Neural progenitor cell (in vitro differentiated cells): Measurements from ENCODE around the gene LHX2. TPM values are rescaled to one million over a fixed set of nuclear protein-coding genes. Genes with fewer than 3 reads are reported as not detected.

Experiments used
- DNase-seq: peaks from one replicate; pipeline ENCODE4 v3.0.0-alpha.2; 2016; ENCODE audit warnings: low spot score
- H2AFZ ChIP-seq: fragments of 200-600 bp; sonication (generic); replicated peaks from 2 replicates; pipeline ENCODE4 v1.6.1; 2016; ENCODE audit warnings: antibody characterized with exemption
- H3F3A ChIP-seq: fragments of 200-600 bp; sonication (generic); 2 replicates; pipeline ENCODE4 v1.6.1; 2016; ENCODE audit warnings: antibody characterized with exemption, low read depth
- H3K27ac ChIP-seq: fragments of 200-600 bp; sonication (generic); 2 replicates; pipeline ENCODE4 v1.5.1; 2016; ENCODE audit warnings: mild to moderate bottlenecking
- H3K27me3 ChIP-seq: fragments of 200-600 bp; sonication (generic); 2 replicates; pipeline ENCODE4 v1.6.1; 2016; ENCODE audit warnings: mild to moderate bottlenecking, moderate library complexity
- H3K36me3 ChIP-seq: fragments of 200-600 bp; sonication (generic); 2 replicates; pipeline ENCODE4 v1.5.1; 2016
- H3K4me1 ChIP-seq: fragments of 200-600 bp; sonication (generic); 2 replicates; pipeline ENCODE4 v1.6.1; 2016; ENCODE audit warnings: mixed run types
- H3K4me2 ChIP-seq: fragments of 200-600 bp; sonication (generic); 2 replicates; pipeline ENCODE4 v1.6.1; 2016
- H3K4me3 ChIP-seq: fragments of 200-600 bp; sonication (generic); 2 replicates; pipeline ENCODE4 v1.5.1; 2016
- H3K79me2 ChIP-seq: fragments of 200-600 bp; sonication (generic); 2 replicates; pipeline ENCODE4 v1.6.1; 2016; ENCODE audit warnings: low read depth
- H3K9ac ChIP-seq: fragments of 200-600 bp; sonication (generic); 2 replicates; pipeline ENCODE4 v1.6.1; 2016
- H3K9me3 ChIP-seq: fragments of 200-600 bp; sonication (generic); 2 replicates; pipeline ENCODE4 v1.5.1; 2016; ENCODE audit warnings: low read depth
- H4K20me1 ChIP-seq: fragments of 200-600 bp; sonication (generic); 2 replicates; pipeline ENCODE4 v1.6.1; 2016; ENCODE audit warnings: low read depth
- H3K27ac Mint-ChIP-seq: 3 replicates; pipeline ENCODE4 v1.8.0; 2021; ENCODE audit warnings: mixed read lengths
- H3K27me3 Mint-ChIP-seq: 2 replicates; pipeline ENCODE4 v1.8.0; 2022; ENCODE audit warnings: low read depth, mild to moderate bottlenecking, inconsistent platforms, moderate library complexity, mixed read lengths; ENCODE audit not compliant: insufficient read depth
- H3K36me3 Mint-ChIP-seq: 3 replicates; pipeline ENCODE4 v1.8.0; 2021; ENCODE audit warnings: mixed read lengths
- H3K4me1 Mint-ChIP-seq: 3 replicates; pipeline ENCODE4 v1.8.0; 2021; ENCODE audit warnings: mixed read lengths
- H3K4me3 Mint-ChIP-seq: 3 replicates; pipeline ENCODE4 v1.8.0; 2021; ENCODE audit warnings: mild to moderate bottlenecking, moderate library complexity, mixed read lengths
- H3K9me3 Mint-ChIP-seq: 3 replicates; pipeline ENCODE4 v1.8.0; 2020; ENCODE audit warnings: mixed read lengths
- CTCF ChIP-seq: fragments of 200-600 bp; sonication (generic); IDR thresholded peaks from 2 replicates; pipeline ENCODE4 v1.5.1; 2017; ENCODE audit warnings: antibody characterized with exemption, mild to moderate bottlenecking
- EZH2 ChIP-seq: fragments of 200-600 bp; sonication (generic); IDR thresholded peaks from 2 replicates; pipeline ENCODE4 v1.6.1; 2017; ENCODE audit warnings: antibody characterized with exemption, mild to moderate bottlenecking, moderate library complexity
- EZH2phosphoT487 ChIP-seq: fragments of 200-600 bp; sonication (generic); IDR thresholded peaks from 2 replicates; pipeline ENCODE4 v1.6.1; 2017; ENCODE audit warnings: antibody characterized with exemption
- total RNA-seq: library from RNA; depleted of rRNA; stranded (reverse); fragments of >200 nt; gene quantifications from 2 replicates; pipeline ENCODE4 v1.2.3, GENCODE V29; 2015; ENCODE audit warnings: low replicate concordance

The LHX2 gene
- total RNA-seq, 1 donor from 2014 or later, result 36.3 TPM

- H3K4me3 Mint-ChIP-seq, result peak overlapping the region; percentile 85
- no peaks in the 10 kb centered on the region for H3K9me3 ChIP-seq
- H3K4me3 ChIP-seq, result peak overlapping the region; percentile 80
- peaks cover 91% of the 10 kb centered on the region for H3K27me3 ChIP-seq
- no peak overlapping the region for H3K9ac ChIP-seq
- peak; percentile 16 for DNase-seq
- H3K9me3 Mint-ChIP-seq, result peaks cover 6% of the 10 kb centered on the region
- H2AFZ ChIP-seq, result no peak overlapping the region
- peaks cover 26% of the 10 kb centered on the region for H4K20me1 ChIP-seq
- peaks cover 59% of the 10 kb centered on the region for H3K4me1 ChIP-seq
- H3K27me3 Mint-ChIP-seq, result peaks cover 87% of the 10 kb centered on the region
- H3F3A ChIP-seq, result peaks cover 61% of the 10 kb centered on the region
- no peak for TF ChIP-seq CTCF
- TF ChIP-seq EZH2phosphoT487, result peak; percentile 15
- peak; percentile 2 for TF ChIP-seq EZH2
- H3K4me2 ChIP-seq, result peak overlapping the region; percentile 99
- H3K36me3 Mint-ChIP-seq, result no peaks in the 10 kb centered on the region
- H3K79me2 ChIP-seq, result peaks cover 21% of the 10 kb centered on the region
- no peak overlapping the region for H3K27ac Mint-ChIP-seq
- H3K4me1 Mint-ChIP-seq, result peaks cover 38% of the 10 kb centered on the region
- H3K27ac ChIP-seq, result no peak overlapping the region
- H3K36me3 ChIP-seq, result no peaks in the 10 kb centered on the region
These were observed 13.2 kb upstream of the LHX2 start for GRCh38 chr9:123998278-123998925.

GRCh38 chr9:123998970-123999621, 12.5 kb upstream of the LHX2 start:
- Histone ChIP-seq H3K9ac (no peak overlapping the region), H4K20me1 (peaks cover 33% of the 10 kb centered on the region), H3K4me1 (peaks cover 66% of the 10 kb centered on the region), H3K4me2 (peak overlapping the region; percentile 99), H3K79me2 (peaks cover 27% of the 10 kb centered on the region), H3F3A (peaks cover 68% of the 10 kb centered on the region), H3K36me3 (no peaks in the 10 kb centered on the region), H3K4me3 (peak overlapping the region; percentile 80), H3K27me3 (peaks cover 92% of the 10 kb centered on the region), H3K9me3 (no peaks in the 10 kb centered on the region), H3K27ac (no peak overlapping the region), H2AFZ (peak overlapping the region; percentile 82)
- peak; percentile 55 for DNase-seq
- TF ChIP-seq EZH2phosphoT487, result no peak
- no peak for TF ChIP-seq EZH2
- TF ChIP-seq CTCF, result no peak
- H3K36me3 Mint-ChIP-seq, result no peaks in the 10 kb centered on the region
- peak overlapping the region; percentile 85 for H3K4me3 Mint-ChIP-seq
- H3K27me3 Mint-ChIP-seq, result peaks cover 88% of the 10 kb centered on the region
- H3K4me1 Mint-ChIP-seq, result peaks cover 41% of the 10 kb centered on the region
- peaks cover 6% of the 10 kb centered on the region for H3K9me3 Mint-ChIP-seq
- H3K27ac Mint-ChIP-seq, result no peak overlapping the region

- H3K36me3 ChIP-seq, result no peaks in the 10 kb centered on the region
- peak overlapping the region; percentile 83 for H3K4me3 ChIP-seq
- H3K27me3 ChIP-seq, result peaks cover 92% of the 10 kb centered on the region
- H2AFZ ChIP-seq, result no peak overlapping the region
- H3F3A ChIP-seq, result peaks cover 73% of the 10 kb centered on the region
- no peak overlapping the region for H3K27ac ChIP-seq
- TF ChIP-seq EZH2, result no peak
- TF ChIP-seq CTCF, result no peak
- no peak for TF ChIP-seq EZH2phosphoT487
- peaks cover 41% of the 10 kb centered on the region for H3K4me1 Mint-ChIP-seq
- H3K9ac ChIP-seq, result no peak overlapping the region
- peak overlapping the region; percentile 92 for H3K4me2 ChIP-seq
- peaks cover 35% of the 10 kb centered on the region for H4K20me1 ChIP-seq
- H3K27ac Mint-ChIP-seq, result no peak overlapping the region
- H3K79me2 ChIP-seq, result peaks cover 33% of the 10 kb centered on the region
- peaks cover 71% of the 10 kb centered on the region for H3K4me1 ChIP-seq
- H3K9me3 Mint-ChIP-seq, result peaks cover 6% of the 10 kb centered on the region
- no peaks in the 10 kb centered on the region for H3K36me3 Mint-ChIP-seq
- H3K4me3 Mint-ChIP-seq, result no peak overlapping the region
- H3K9me3 ChIP-seq, result no peaks in the 10 kb centered on the region
- H3K27me3 Mint-ChIP-seq, result peaks cover 86% of the 10 kb centered on the region
- DNase-seq, result peak; percentile 54
These were observed 11.9 kb upstream of the LHX2 start for GRCh38 chr9:123999661-124000060.
